ENCODE data around the gene KIF26A.

DNA sequence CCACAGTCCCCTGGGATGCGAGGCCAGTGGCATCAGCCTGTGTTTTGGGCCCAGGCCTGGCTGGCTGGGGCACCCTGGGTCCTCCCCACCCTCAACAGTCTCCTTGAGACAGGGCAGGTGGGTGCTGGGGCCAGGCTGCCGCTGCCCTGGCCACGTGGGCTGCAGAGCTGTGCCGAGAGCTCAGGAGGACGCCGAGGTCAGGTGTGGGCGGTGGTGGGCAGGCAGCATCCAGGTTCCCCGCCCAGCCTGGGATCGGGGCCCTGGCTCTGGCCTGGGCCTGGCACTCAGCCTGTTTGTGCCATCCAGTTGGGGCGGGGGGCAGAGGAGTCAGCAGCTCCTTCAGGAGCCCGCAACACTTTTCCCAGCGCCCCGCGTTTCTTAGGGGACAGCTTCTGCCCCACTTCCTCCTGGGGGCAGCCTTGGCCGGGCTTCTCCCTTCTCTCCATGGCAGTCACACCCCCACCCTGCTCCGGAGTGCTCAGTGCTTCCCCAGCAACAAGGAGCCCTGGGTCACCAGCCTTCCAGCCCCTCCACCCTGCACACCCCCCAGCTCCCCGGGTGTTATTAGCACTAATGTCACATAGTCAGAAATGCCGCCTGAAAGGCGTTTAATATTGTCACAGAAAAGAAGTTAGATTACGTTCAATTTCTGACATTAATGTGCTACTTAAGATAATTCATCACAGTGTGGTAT lies 30.8 kb downstream of the KIF26A start:
- TF ChIP-seq EZH2phosphoT487 (IDR thresholded peaks at IDR 0.05; ENCODE audit: low read depth, severe bottlenecking, unreplicated experiment), result no peak
- TF ChIP-seq, protein P1, sequence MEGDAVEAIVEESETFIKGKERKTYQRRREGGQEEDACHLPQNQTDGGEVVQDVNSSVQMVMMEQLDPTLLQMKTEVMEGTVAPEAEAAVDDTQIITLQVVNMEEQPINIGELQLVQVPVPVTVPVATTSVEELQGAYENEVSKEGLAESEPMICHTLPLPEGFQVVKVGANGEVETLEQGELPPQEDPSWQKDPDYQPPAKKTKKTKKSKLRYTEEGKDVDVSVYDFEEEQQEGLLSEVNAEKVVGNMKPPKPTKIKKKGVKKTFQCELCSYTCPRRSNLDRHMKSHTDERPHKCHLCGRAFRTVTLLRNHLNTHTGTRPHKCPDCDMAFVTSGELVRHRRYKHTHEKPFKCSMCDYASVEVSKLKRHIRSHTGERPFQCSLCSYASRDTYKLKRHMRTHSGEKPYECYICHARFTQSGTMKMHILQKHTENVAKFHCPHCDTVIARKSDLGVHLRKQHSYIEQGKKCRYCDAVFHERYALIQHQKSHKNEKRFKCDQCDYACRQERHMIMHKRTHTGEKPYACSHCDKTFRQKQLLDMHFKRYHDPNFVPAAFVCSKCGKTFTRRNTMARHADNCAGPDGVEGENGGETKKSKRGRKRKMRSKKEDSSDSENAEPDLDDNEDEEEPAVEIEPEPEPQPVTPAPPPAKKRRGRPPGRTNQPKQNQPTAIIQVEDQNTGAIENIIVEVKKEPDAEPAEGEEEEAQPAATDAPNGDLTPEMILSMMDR (IDR thresholded peaks at IDR 0.05; ENCODE audit: poor library complexity), result no peak

All from hepatocyte (in vitro differentiated cells).